Kidney epithelial cell (primary cell): ENCODE measurements around the gene SAMD15. TPM values are rescaled to one million over a fixed set of nuclear protein-coding genes. Genes with fewer than 3 reads are reported as not detected.

Experiments
- total RNA-seq: library from RNA; depleted of rRNA; stranded (reverse); fragments of >200 nt; gene quantifications from 2 replicates; pipeline ENCODE4 v1.2.3, GENCODE V29; 2015

SAMD15 gene
- total RNA-seq, 1 donor from 2014 or later: 15.5 TPM

Other genes starting within 250 kb of the SAMD15 start
- gene ZDHHC22, start 235.6 kb upstream of the SAMD15 start, total RNA-seq: 0.21 TPM in 1 of 2 replicates, not detected in the other
- gene TMEM63C, start 195.6 kb upstream of the SAMD15 start, total RNA-seq: 0.62 and 1.1 TPM in 2 replicates
- not detected in 2 replicates for gene NGB, start 106.2 kb upstream of the SAMD15 start, total RNA-seq
- 21.5 and 34.1 TPM in 2 replicates for gene POMT2, start 56.5 kb upstream of the SAMD15 start, total RNA-seq
- 37.2 and 48.0 TPM in 2 replicates for gene GSTZ1, start 56.3 kb upstream of the SAMD15 start, total RNA-seq
- 9.7 and 10.9 TPM in 2 replicates for gene TMED8, start 285 bp upstream of the SAMD15 start, total RNA-seq
- gene NOXRED1, start 46.1 kb downstream of the SAMD15 start, total RNA-seq: 0.04 and 0.82 TPM in 2 replicates
- gene VIPAS39, start 80.2 kb downstream of the SAMD15 start, total RNA-seq: 21.1 and 23.4 TPM in 2 replicates
- gene AHSA1, start 80.7 kb downstream of the SAMD15 start, total RNA-seq: 104 and 109 TPM in 2 replicates
- 0.13 and 1.2 TPM in 2 replicates for gene ISM2, start 121.4 kb downstream of the SAMD15 start, total RNA-seq
- gene SPTLC2, start 239.3 kb downstream of the SAMD15 start, total RNA-seq: 31.4 and 33.0 TPM in 2 replicates